PFSK-1 (cell line): ENCODE measurements around the gene DUOX1.

Experiments used
- FOXP2 ChIP-seq: optimal IDR thresholded peaks from 2 replicates; pipeline ENCODE3; 2011; ENCODE audit warnings: borderline replicate concordance, control low read depth, inconsistent platforms; ENCODE audit not compliant: insufficient read depth; ENCODE audit errors: extremely low read length, extremely low read depth
- POLR2AphosphoS5 ChIP-seq: IDR thresholded peaks from 2 replicates; pipeline ENCODE4 v1.6.1; 2012; ENCODE audit warnings: low read depth, mild to moderate bottlenecking, control low read depth, low read length, moderate library complexity
- REST ChIP-seq, 2 experiments: IDR thresholded peaks; 2 replicates each; pipeline versions ENCODE4 v1.6.1 to v1.8.0; 2011 to 2012; ENCODE audit warnings: low read depth in 2 of 2, low read length in 2 of 2, control low read depth in 1 of 2, inconsistent platforms in 1 of 2, mild to moderate bottlenecking in 1 of 2, moderate library complexity in 1 of 2; ENCODE audit not compliant: insufficient read depth in 1 of 2
- SIN3A ChIP-seq: IDR thresholded peaks from 2 replicates; pipeline ENCODE4 v1.6.1; 2012; ENCODE audit warnings: mild to moderate bottlenecking, low read length, moderate library complexity, borderline replicate concordance; ENCODE audit not compliant: insufficient read depth
- TAF1 ChIP-seq: IDR thresholded peaks from 2 replicates; pipeline ENCODE4 v1.6.1; 2012; ENCODE audit warnings: low read length, control low read depth, borderline replicate concordance; ENCODE audit not compliant: insufficient read depth

DUOX1 gene

GRCh38 chr15:45107941-45108630 lies 21.7 kb upstream of the DUOX1 start:
- TF ChIP-seq FOXP2 (no peak), TAF1 (no peak), SIN3A (no peak), REST (IDR thresholded peaks at IDR 0.05; ENCODE audit: insufficient read depth in 1 of 2, low read depth in 2 of 2, low read length in 2 of 2) (no peak), POLR2AphosphoS5 (no peak)

- TF ChIP-seq POLR2AphosphoS5: no peak
- no peak for TF ChIP-seq TAF1
- no peak for TF ChIP-seq REST (IDR thresholded peaks at IDR 0.05; ENCODE audit: insufficient read depth in 1 of 2, low read depth in 2 of 2, low read length in 2 of 2)
- TF ChIP-seq SIN3A: no peak
- no peak for TF ChIP-seq FOXP2
These were observed 19.5 kb upstream of the DUOX1 start for GRCh38 chr15:45110256-45110820.

GRCh38 chr15:45111390-45112142 lies 18.2 kb upstream of the DUOX1 start:
- TF ChIP-seq TAF1 (no peak), POLR2AphosphoS5 (no peak), SIN3A (no peak), REST (IDR thresholded peaks at IDR 0.05; ENCODE audit: insufficient read depth in 1 of 2, low read depth in 2 of 2, low read length in 2 of 2) (no peak), FOXP2 (no peak)

GRCh38 chr15:45112143-45112590 lies 17.6 kb upstream of the DUOX1 start:
- TF ChIP-seq POLR2AphosphoS5: no peak
- TF ChIP-seq REST (IDR thresholded peaks at IDR 0.05; ENCODE audit: insufficient read depth in 1 of 2, low read depth in 2 of 2, low read length in 2 of 2): no peak
- no peak for TF ChIP-seq SIN3A
- TF ChIP-seq TAF1: no peak
- no peak for TF ChIP-seq FOXP2
